Astrocyte (in vitro differentiated cells and primary cell): ENCODE results near the gene SEMA3A.

ENCODE experiments used
- CTCF ChIP-seq: IDR thresholded peaks from 2 replicates; pipeline ENCODE4 v1.5.1; 2011; ENCODE audit warnings: low read depth, mild to moderate bottlenecking, inconsistent platforms, low read length, moderate library complexity; ENCODE audit not compliant: insufficient read depth
- EZH2 ChIP-seq: IDR thresholded peaks from 2 replicates; pipeline ENCODE4 v1.6.1; 2012; ENCODE audit warnings: mild to moderate bottlenecking, low read length, inconsistent platforms; ENCODE audit not compliant: insufficient read depth

- TF ChIP-seq CTCF, result no peak
- TF ChIP-seq EZH2, result no peak
Observed at GRCh38 chr7:84200859-84201258, 6.3 kb upstream of the SEMA3A start.
